ENCODE measurements around the gene HRH3. TPM values are rescaled to one million over a fixed set of nuclear protein-coding genes. Genes with fewer than 3 reads are reported as not detected.

HRH3 gene
- total RNA-seq: not detected in 2 replicates

GRCh38 chr20:62219992-62220665 is at the start of gene HRH3:
Gene HRH3 (minus strand): TSS chr20:62220278. CDS start chr20:62219970, 308 bp downstream.
- no peak within 1 kb of the TSS for H3K4me3 ChIP-seq (ENCODE audit: low read depth, low read length)
- no peak for DNase-seq (ENCODE audit: low read depth)
- TF ChIP-seq, protein P1, sequence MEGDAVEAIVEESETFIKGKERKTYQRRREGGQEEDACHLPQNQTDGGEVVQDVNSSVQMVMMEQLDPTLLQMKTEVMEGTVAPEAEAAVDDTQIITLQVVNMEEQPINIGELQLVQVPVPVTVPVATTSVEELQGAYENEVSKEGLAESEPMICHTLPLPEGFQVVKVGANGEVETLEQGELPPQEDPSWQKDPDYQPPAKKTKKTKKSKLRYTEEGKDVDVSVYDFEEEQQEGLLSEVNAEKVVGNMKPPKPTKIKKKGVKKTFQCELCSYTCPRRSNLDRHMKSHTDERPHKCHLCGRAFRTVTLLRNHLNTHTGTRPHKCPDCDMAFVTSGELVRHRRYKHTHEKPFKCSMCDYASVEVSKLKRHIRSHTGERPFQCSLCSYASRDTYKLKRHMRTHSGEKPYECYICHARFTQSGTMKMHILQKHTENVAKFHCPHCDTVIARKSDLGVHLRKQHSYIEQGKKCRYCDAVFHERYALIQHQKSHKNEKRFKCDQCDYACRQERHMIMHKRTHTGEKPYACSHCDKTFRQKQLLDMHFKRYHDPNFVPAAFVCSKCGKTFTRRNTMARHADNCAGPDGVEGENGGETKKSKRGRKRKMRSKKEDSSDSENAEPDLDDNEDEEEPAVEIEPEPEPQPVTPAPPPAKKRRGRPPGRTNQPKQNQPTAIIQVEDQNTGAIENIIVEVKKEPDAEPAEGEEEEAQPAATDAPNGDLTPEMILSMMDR (conservative IDR thresholded peaks at IDR 0.05; ENCODE audit: low read depth, low read length): no peak

DNA sequence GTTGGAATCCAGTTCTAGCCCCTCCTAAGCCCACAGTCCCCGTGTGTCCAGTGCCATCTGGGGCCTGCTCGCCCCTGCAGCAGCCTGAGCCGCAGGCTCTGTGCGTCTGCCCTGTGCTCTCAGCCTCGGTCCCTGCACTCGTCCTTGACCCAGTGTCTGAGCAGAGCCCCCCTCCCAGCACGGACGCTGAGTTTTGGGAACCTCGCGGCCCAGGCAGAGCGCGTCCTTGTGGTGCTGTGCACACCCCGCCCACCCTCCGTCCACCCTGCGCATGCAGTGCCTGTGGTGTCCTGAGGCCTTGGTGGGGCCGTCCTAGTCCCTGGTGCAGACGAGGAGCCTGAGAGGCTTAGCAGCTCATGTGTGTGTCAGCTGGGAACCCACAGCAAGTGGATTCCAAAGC is 49.8 kb upstream of the HRH3 start:
- no peak for DNase-seq (ENCODE audit: low read depth)
- no peak overlapping the region for H3K4me3 ChIP-seq (ENCODE audit: low read depth, low read length)
- TF ChIP-seq, protein P1 (conservative IDR thresholded peaks at IDR 0.05; ENCODE audit: low read depth, low read length): no peak

DNA sequence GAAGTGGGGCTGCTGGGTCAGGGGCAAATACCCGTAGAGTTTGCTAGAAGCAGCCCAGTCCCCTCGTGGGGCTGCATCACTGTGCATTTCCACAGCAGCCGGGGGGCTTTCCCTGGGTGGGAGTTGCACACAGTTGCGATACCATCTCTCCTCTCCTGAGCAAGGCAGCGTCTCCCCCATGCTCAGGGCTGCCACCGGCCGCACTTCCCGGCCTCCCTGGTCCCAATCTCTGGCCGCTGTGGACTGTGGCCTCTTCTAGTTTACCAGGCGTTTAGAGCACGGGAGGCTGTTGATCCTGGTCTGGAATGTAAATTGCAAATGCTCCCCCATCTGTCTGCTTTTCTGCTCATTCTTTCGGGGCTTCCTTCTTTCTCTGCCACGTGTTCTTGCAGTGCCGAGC is 49.3 kb upstream of the HRH3 start:
- TF ChIP-seq, protein P1 (conservative IDR thresholded peaks at IDR 0.05; ENCODE audit: low read depth, low read length): no peak
- H3K4me3 ChIP-seq (ENCODE audit: low read depth, low read length): no peak overlapping the region
- DNase-seq (ENCODE audit: low read depth): no peak

DNA sequence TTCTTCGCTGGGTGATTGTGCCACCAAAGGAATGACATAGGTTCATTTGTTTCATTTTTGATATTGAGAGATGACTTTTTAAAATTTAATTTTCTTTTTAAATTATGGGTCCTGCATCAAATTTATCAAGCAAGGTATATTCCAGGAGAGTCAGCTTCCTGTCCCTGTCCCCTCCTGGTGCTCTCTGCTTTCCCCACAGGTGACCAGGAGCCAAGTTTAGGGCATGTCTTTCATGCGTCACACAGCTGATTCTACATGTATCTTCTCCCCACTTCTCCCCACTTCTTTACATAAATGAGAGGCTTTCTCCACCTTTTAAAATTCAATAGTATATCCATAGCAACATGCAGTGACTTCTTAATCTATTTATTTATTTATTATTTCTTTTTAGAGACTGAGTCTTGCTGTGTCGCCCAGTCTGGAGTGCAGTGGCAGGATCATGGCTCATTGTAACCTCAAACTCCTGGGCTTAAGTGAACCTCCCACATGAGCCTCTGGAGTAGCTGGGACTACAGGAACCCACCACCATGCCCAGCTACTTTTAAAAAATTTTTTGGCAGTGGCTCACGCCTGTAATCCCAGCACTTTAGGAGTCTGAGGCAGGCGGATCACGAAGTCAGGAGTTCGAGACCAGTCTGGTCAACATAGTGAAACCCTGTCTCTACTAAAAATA is 48.3 kb upstream of the HRH3 start:
- TF ChIP-seq, protein P1 (conservative IDR thresholded peaks at IDR 0.05; ENCODE audit: low read depth, low read length): no peak
- no peak for DNase-seq (ENCODE audit: low read depth)
- no peak overlapping the region for H3K4me3 ChIP-seq (ENCODE audit: low read depth, low read length)

- TF ChIP-seq, protein P1 (conservative IDR thresholded peaks at IDR 0.05; ENCODE audit: low read depth, low read length): no peak
- DNase-seq (ENCODE audit: low read depth): no peak
- H3K4me3 ChIP-seq (ENCODE audit: low read depth, low read length): no peak overlapping the region
Observed at GRCh38 chr20:62267543-62267942, 47.5 kb upstream of the HRH3 start.

- TF ChIP-seq, protein P1 (conservative IDR thresholded peaks at IDR 0.05; ENCODE audit: low read depth, low read length): no peak
- H3K4me3 ChIP-seq (ENCODE audit: low read depth, low read length): no peak overlapping the region
- DNase-seq (ENCODE audit: low read depth): no peak
Observed at GRCh38 chr20:62266851-62267250, 46.8 kb upstream of the HRH3 start.

All from epithelial cell of proximal tubule (primary cell).